B cell (primary cell): ENCODE measurements around the gene TMIE. TPM values are rescaled to one million over a fixed set of nuclear protein-coding genes. Genes with fewer than 3 reads are reported as not detected.

Experiments
- ATAC-seq: fragments of 200-7000 bp; cut with Tn5 transposase; one replicate; pipeline ENCODE4 v1.10.0; 2021; ENCODE audit warnings: low read depth, mild to moderate bottlenecking, moderate number of reproducible peaks, moderate library complexity
- CTCF ChIA-PET: fragments of 350-600 bp; sonication (Branson Sonifier 250); formaldehyde crosslinking; loops from one replicate; lab custom pipeline; 2021; ENCODE audit warnings: antibody characterized with exemption, inconsistent platforms; lab: Charles Lee
- POLR2A ChIA-PET: fragments of 350-600 bp; sonication (Branson Sonifier 250); formaldehyde crosslinking; loops from one replicate; lab custom pipeline; 2021; ENCODE audit warnings: antibody characterized with exemption; lab: Charles Lee
- DNase-seq: peaks from one replicate; pipeline ENCODE4 v3.0.0; 2013
- H2AFZ ChIP-seq: 2 replicates; pipeline ENCODE4 v1.6.1; 2012; ENCODE audit warnings: mild to moderate bottlenecking, low read depth, low read length; ENCODE audit not compliant: insufficient read depth, poor library complexity, severe bottlenecking
- H3K27ac ChIP-seq, 2 donors: 1 replicate in 1 of 2; 2 replicates in 1 of 2; pipeline ENCODE4 v1.5.1; 2012 to 2013; ENCODE audit warnings: low read length in 2 of 2, mild to moderate bottlenecking in 2 of 2, moderate library complexity in 1 of 2
- H3K27me3 ChIP-seq, 4 experiments: fragments of 200-600 bp in 1 of 4; sonication (generic) in 1 of 4; replicated peaks in 1 of 4; 1 replicate in 2 of 4; 2 replicates in 2 of 4; pipeline versions ENCODE4 v1.6.1 to v1.7.0; 2013 to 2016; ENCODE audit warnings: low read length in 3 of 4, mild to moderate bottlenecking in 2 of 4, mixed read lengths in 1 of 4, moderate library complexity in 1 of 4; ENCODE audit not compliant: insufficient read depth in 4 of 4, control insufficient read depth in 3 of 4; ENCODE audit errors: control extremely low read depth in 1 of 4
- H3K36me3 ChIP-seq, 2 experiments: replicated peaks in 1 of 2; 1 replicate in 1 of 2; 2 replicates in 1 of 2; pipeline versions ENCODE4 v1.6.1 to v1.7.1; 2013; ENCODE audit warnings: low read length in 1 of 2; ENCODE audit not compliant: insufficient read depth in 2 of 2, control insufficient read depth in 1 of 2; ENCODE audit errors: control extremely low read depth in 1 of 2, extremely low read depth in 1 of 2
- H3K4me1 ChIP-seq, 2 donors: fragments of 200-600 bp in 1 of 2; sonication (generic) in 1 of 2; 1 replicate in 1 of 2; 2 replicates in 1 of 2; pipeline versions ENCODE4 v1.5.1 to v1.6.1; 2013 to 2017; ENCODE audit warnings: low read length in 2 of 2; ENCODE audit not compliant: control insufficient read depth in 2 of 2, insufficient read depth in 2 of 2
- H3K4me2 ChIP-seq: replicated peaks from 2 replicates; pipeline ENCODE3; 2012; ENCODE audit warnings: mild to moderate bottlenecking, low read depth, low read length; ENCODE audit not compliant: poor library complexity, severe bottlenecking
- H3K4me3 ChIP-seq, 5 experiments: fragments of 200-600 bp in 1 of 5; sonication (generic) in 1 of 5; 1 replicate in 3 of 5; 2 replicates in 2 of 5; pipeline versions ENCODE4 v1.5.1 to v1.7.0; 2011 to 2016; ENCODE audit warnings: low read length in 4 of 5, mild to moderate bottlenecking in 4 of 5, low read depth in 2 of 5, control low read depth in 1 of 5, moderate library complexity in 1 of 5; ENCODE audit not compliant: insufficient read depth in 1 of 5; ENCODE audit errors: control extremely low read depth in 1 of 5, extremely low read depth in 1 of 5
- H3K79me2 ChIP-seq: fragments of 200-600 bp; sonication (generic); one replicate; pipeline ENCODE4 v1.6.0; 2016; ENCODE audit warnings: low read length; ENCODE audit not compliant: control insufficient read depth, insufficient read depth
- H3K9ac ChIP-seq: fragments of 200-600 bp; sonication (generic); 2 replicates; pipeline ENCODE4 v1.6.1; 2017; ENCODE audit warnings: mild to moderate bottlenecking, low read length, moderate library complexity
- H3K9me3 ChIP-seq, 3 donors: one replicate each; pipeline versions ENCODE4 v1.6.1 to v1.7.1; 2013; ENCODE audit warnings: low read length in 2 of 3; ENCODE audit not compliant: control insufficient read depth in 2 of 3, insufficient read depth in 1 of 3; ENCODE audit errors: control extremely low read depth in 1 of 3
- H4K20me1 ChIP-seq: 2 replicates; pipeline ENCODE4 v1.6.0; 2012; ENCODE audit warnings: mild to moderate bottlenecking, low read length; ENCODE audit not compliant: insufficient read depth, control insufficient read depth, poor library complexity, severe bottlenecking
- H3K27ac Mint-ChIP-seq: one replicate; pipeline ENCODE4 v1.8.0; 2021; ENCODE audit warnings: mixed read lengths
- H3K27me3 Mint-ChIP-seq: one replicate; pipeline ENCODE4 v1.8.0; 2021; ENCODE audit warnings: mixed read lengths
- H3K4me1 Mint-ChIP-seq: one replicate; pipeline ENCODE4 v1.8.0; 2021; ENCODE audit warnings: mixed read lengths
- H3K4me3 Mint-ChIP-seq: one replicate; pipeline ENCODE4 v1.8.0; 2021; ENCODE audit warnings: mixed read lengths
- H3K9me3 Mint-ChIP-seq: one replicate; pipeline ENCODE4 v1.8.0; 2022; ENCODE audit warnings: mixed read lengths; ENCODE audit not compliant: insufficient read depth
- EZH2 ChIP-seq: IDR thresholded peaks from 2 replicates; pipeline ENCODE4 v1.6.1; 2012; ENCODE audit warnings: borderline replicate concordance, low read depth, mild to moderate bottlenecking, moderate library complexity, low read length; ENCODE audit not compliant: insufficient read depth, poor library complexity, severe bottlenecking
- WGBS: methylation state at CpG from one replicate; pipeline ENCODE4 v1.1.5; 2013; ENCODE audit warnings: missing lambda C conversion rate; ENCODE audit not compliant: insufficient coverage; 5-methylcytosine and 5-hydroxymethylcytosine counted together
- intact Hi-C: fragments of 100-400 bp; cut with micrococcal nuclease; formaldehyde crosslinking; loops from one replicate; pipeline ENCODE4 v1.10.0; 2022
- polyA plus RNA-seq: library from polyadenylated mRNA; depleted of rRNA; stranded (reverse); fragments of >200 nt; gene quantifications from 2 replicates; pipeline ENCODE4 v1.2.3, GENCODE V29; 2012
- total RNA-seq, 2 donors: library from RNA; stranded (reverse); fragments of 120-200 nt in 1 of 2; gene quantifications; 1 replicate in 1 of 2; 2 replicates in 1 of 2; pipeline versions ENCODE4 v1.2.3 to v1.2.4, GENCODE V29; 2013 to 2022
- TF ChIP-seq, protein P1 (sequence below): fragments of 200-600 bp; IDR thresholded peaks from one replicate; pipeline ENCODE4 v1.8.0; 2022; ENCODE audit warnings: antibody characterized with exemption, mild to moderate bottlenecking

TMIE gene
- total and polyA plus RNA-seq, 2 donors (not counting 1 experiment from before 2014, with no cell fraction given) = not detected

DNA sequence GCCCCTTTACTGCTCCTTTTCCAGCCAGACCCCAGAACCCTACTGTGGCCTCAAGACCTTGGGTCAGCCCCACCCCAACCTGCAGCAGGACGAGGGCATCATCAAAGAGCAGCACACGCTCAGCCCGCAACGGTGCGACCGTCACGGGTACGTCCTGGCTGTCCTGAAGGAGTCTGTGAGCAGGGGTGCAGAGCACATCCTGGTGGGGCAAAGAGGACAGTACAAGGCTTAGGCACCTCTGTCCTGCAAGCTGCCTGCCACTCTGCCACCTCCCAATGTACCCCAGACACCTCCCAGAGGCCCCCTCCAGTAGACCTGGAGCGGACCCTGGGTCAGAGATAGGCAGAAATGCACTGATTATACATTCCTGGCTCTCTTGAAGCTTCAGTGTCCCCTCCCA lies 15.7 kb upstream of the TMIE start:
- no peak overlapping the region for H2AFZ ChIP-seq
- H3K9ac ChIP-seq = no peak overlapping the region
- no peak for ATAC-seq
- TF ChIP-seq, protein P1, sequence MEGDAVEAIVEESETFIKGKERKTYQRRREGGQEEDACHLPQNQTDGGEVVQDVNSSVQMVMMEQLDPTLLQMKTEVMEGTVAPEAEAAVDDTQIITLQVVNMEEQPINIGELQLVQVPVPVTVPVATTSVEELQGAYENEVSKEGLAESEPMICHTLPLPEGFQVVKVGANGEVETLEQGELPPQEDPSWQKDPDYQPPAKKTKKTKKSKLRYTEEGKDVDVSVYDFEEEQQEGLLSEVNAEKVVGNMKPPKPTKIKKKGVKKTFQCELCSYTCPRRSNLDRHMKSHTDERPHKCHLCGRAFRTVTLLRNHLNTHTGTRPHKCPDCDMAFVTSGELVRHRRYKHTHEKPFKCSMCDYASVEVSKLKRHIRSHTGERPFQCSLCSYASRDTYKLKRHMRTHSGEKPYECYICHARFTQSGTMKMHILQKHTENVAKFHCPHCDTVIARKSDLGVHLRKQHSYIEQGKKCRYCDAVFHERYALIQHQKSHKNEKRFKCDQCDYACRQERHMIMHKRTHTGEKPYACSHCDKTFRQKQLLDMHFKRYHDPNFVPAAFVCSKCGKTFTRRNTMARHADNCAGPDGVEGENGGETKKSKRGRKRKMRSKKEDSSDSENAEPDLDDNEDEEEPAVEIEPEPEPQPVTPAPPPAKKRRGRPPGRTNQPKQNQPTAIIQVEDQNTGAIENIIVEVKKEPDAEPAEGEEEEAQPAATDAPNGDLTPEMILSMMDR = no peak
- no peak for TF ChIP-seq EZH2
- no peaks in the 10 kb centered on the region for H3K9me3 Mint-ChIP-seq
- peaks cover 0 to 3% (median 0%) of the 10 kb centered on the region in 3 donors for H3K9me3 ChIP-seq
- H4K20me1 ChIP-seq = no peaks in the 10 kb centered on the region
- ChIA-PET POLR2A (no interaction called here), CTCF (no interaction called here)
- no peak overlapping the region for H3K27ac Mint-ChIP-seq
- WGBS = 96% methylated on average over 9 of the region's 9 CpGs
- H3K4me1 ChIP-seq = no peaks in the 10 kb centered on the region
- no peak overlapping the region for H3K4me3 ChIP-seq
- H3K36me3 ChIP-seq = no peaks in the 10 kb centered on the region
- intact Hi-C loops = no loop called here
- H3K79me2 ChIP-seq = no peaks in the 10 kb centered on the region
- H3K27me3 ChIP-seq = peaks cover 0 to 8% (median 1%) of the 10 kb centered on the region in 4 experiments
- no peak overlapping the region for H3K27ac ChIP-seq
- no peak for DNase-seq
- no peak overlapping the region for H3K4me2 ChIP-seq
- H3K4me1 Mint-ChIP-seq = no peaks in the 10 kb centered on the region
- H3K27me3 Mint-ChIP-seq = peaks cover 6% of the 10 kb centered on the region
- no peak overlapping the region for H3K4me3 Mint-ChIP-seq

- Mint-ChIP-seq H3K27me3 (peaks cover 15% of the 10 kb centered on the region), H3K9me3 (no peaks in the 10 kb centered on the region), H3K4me1 (peaks cover 24% of the 10 kb centered on the region), H3K27ac (no peak overlapping the region), H3K4me3 (no peak overlapping the region)
- H3K36me3 ChIP-seq = no peaks in the 10 kb centered on the region
- no peak overlapping the region for H2AFZ ChIP-seq
- CTCF ChIA-PET = interaction anchor here (1.8 kb wide), 1 partner anchor 202 kb away, joined by 7 read pairs; no protein-coding TSS in a partner anchor
- H4K20me1 ChIP-seq = no peaks in the 10 kb centered on the region
- POLR2A ChIA-PET = no interaction called here
- no peaks in the 10 kb centered on the region for H3K79me2 ChIP-seq
- peaks cover 32 to 33% of the 10 kb centered on the region in 2 donors for H3K4me1 ChIP-seq
- H3K27me3 ChIP-seq = peaks cover 0 to 38% (median 8%) of the 10 kb centered on the region in 4 experiments
- ATAC-seq = no peak
- H3K4me3 ChIP-seq = no peak overlapping the region
- H3K9me3 ChIP-seq = peaks cover 0 to 3% (median 0%) of the 10 kb centered on the region in 3 donors
- H3K27ac ChIP-seq = no peak overlapping the region
- 53% methylated on average over 4 of the region's 5 CpGs for WGBS
- no peak overlapping the region for H3K4me2 ChIP-seq
- TF ChIP-seq EZH2 = no peak
- TF ChIP-seq, protein P1 = no peak
- no peak for DNase-seq
- intact Hi-C loops = loop anchor here (5.0 to 10.0 kb wide), 2 partner anchors 206 to 317 kb away; no protein-coding TSS in a partner anchor
- no peak overlapping the region for H3K9ac ChIP-seq
These were observed 10.4 kb upstream of the TMIE start for GRCh38 chr3:46690798-46691197.
